HS-5 (cell line): Measurements from ENCODE around the gene ARHGAP26.
"Not testable (repeated sequence)": the region's sequence is repeated elsewhere in the genome, so short reads cannot be mapped to it uniquely, and the experiment has no call there.

Source experiments
- DNase-seq: peaks from one replicate; pipeline ENCODE4 v3.0.0-alpha.2; 2012; ENCODE audit warnings: low read depth

The ARHGAP26 gene

GRCh38 chr5:143186623-143187022 is 416.4 kb downstream of the ARHGAP26 start:
- DNase-seq: no peak

- no peak for DNase-seq
These were observed 417.3 kb downstream of the ARHGAP26 start for GRCh38 chr5:143187495-143187894.

DNA sequence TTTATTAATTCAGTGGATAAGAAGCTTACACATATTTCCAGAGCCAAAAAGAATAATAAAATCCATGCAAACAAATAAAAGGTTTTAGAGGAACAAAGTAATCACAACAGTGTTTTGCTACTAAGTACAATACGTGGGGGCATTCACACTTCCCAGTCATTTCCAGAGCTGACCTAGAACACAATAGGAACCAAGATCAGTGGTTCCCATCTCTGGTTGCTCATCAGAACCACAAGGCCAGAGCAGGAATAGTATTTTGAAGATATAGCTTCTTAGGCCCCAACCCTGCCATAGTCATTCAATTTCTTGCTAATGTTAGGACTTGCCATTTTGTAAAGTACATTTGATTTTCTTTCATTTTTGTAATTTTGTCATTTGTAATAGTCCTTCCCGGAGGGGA is 417.9 kb downstream of the ARHGAP26 start:
- no peak for DNase-seq

GRCh38 chr5:143188692-143189091 is 418.5 kb downstream of the ARHGAP26 start:
- no peak for DNase-seq

DNA sequence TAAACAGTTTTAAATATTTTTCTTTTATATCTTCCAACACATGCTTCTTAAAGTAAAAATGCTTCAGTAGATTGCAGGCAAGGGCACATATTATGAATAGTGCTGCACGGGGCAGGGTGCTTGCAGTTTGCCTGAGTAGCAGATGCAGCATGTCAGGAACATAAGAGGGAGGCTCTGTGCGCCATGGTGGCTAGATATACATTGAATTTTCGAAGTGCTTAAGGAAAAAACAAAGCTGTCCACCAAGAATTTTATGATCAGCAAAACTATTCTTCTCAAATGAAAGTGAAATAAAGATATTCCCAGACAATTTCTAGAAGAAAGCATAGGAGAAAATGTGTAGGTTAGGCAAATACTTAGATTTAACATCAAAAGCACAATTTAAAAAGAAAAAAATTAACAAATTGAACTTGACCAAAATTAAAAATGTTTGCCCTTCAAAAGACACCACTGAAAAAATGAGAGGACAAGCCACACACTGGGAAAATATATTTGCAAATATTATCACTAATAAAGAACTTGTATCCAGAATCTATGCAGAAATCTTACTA is 420.2 kb downstream of the ARHGAP26 start:
- DNase-seq: no peak

DNA sequence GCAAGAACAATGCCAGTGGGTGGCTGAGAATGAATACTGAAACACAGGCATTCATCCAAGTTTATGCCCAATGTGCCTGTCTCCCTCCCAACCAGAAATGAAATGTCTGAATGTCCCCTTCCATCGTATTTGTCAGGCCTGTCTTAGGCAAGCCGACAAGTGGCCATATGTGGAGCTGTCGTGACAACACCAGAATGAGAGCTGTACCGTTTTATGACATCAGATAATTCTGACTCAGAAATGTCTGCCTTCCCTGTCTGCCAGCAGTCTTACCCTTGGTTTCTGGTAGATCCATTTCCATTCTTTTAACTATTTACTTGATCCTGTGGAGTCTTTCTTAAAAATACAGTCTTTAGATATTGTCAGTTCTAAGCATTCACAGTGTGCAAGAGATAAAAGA is 421.5 kb downstream of the ARHGAP26 start:
- DNase-seq: no peak

DNA sequence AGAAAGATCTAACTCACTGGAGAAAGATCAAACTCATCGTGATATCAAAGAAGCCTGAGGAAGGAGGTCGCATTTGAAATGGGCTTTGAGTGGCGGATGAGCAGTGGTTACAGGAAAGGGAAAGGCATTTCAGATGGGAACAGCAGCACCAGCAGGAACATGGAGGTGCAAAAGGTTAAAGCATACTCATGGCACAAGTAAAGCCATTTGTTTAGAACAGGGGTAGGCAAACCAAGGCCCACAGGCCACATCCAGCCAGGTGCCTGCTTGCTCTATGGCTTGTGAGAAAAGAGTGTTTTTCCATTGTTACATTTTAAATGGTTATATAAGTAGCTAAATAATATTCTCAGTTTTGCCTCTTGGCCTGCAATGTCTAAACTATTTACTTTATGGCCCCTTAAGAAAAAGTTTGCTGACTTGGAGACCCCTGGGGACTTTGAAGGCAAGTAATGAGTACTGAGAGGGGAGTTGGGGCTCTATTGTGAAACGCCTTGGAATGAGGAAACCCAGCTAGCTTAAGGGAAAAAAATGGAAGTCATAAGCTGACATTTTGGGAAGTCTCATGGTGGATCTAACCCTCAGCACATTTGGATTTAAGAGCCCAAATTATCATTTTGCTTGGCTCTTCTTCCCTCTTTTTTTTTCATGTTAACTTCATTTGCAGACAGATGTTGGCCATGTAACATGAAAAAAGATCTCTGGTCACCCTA is 422.2 kb downstream of the ARHGAP26 start:
- no peak for DNase-seq

DNA sequence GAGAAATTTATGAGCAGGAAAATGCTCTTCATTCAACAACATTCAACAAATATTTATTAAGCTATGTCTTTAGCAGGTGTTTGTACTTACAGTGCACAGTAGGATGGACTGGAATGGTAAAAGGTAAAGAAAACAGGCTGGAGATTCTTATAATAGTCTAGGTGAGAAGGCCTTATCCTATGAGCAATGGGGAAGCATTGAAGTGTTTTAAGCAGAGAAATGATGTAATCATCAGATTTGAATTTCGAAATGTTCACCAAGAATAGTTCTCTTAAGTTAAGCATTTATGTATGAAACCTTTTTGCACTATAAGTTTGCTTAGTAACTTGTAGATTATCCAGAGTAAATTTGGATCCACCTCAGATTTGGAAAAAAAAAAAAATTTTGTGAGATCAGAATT is 424.0 kb downstream of the ARHGAP26 start:
- DNase-seq: no peak

GRCh38 chr5:143194713-143195112 is 424.5 kb downstream of the ARHGAP26 start:
- DNase-seq: no peak

GRCh38 chr5:143195491-143195890 is 425.3 kb downstream of the ARHGAP26 start:
- DNase-seq: no peak

DNA sequence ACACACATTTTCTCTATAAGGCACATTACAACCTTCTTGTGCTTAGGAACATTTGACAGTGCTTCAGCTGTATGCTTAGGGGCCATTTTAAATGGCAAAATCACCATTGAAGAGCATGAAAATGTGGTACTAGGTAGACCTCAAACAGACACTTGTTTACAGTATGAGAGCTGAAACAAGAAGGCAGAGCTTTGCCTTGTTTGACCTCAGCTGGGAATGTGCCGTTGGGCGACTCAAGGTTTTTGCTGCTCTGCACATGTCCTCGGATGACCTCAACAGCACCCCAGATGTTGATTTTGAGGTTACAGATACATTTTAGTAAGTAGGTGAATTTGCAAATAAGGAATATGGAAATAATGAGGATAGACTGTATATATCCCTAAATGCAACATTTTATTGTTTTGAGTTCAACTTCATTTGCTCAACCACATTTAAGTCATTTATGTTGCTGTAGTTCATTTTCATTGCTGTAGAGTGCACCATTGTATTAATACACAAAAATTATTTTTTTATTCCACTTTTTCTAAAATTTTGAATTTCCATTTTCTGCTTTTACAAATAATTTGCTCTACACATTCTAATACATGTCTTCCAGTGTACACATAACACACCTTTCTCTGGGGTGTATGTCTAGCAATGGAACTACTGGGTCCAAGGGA is 426.6 kb downstream of the ARHGAP26 start:
- no peak for DNase-seq

DNA sequence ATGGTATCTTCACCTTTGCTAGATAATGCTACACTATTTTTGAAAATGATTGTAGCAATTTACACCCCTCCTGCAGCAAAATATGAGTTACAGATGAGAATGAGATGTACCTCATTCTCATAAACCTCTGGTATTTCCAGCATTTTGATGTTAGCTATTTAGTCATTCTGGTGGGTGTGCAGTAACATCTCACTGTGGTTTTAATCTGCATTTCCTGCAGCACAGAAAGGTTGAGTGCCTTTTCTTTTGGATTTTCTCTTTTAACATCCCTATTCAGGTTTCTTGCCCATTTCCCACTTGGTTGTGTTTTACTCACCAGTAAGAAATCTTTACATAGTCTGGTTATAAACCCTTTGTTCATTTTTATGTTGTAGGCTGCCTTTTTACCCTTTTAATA is 427.1 kb downstream of the ARHGAP26 start:
- DNase-seq: no peak

GRCh38 chr5:143198332-143198731 is 428.2 kb downstream of the ARHGAP26 start:
- no peak for DNase-seq

DNA sequence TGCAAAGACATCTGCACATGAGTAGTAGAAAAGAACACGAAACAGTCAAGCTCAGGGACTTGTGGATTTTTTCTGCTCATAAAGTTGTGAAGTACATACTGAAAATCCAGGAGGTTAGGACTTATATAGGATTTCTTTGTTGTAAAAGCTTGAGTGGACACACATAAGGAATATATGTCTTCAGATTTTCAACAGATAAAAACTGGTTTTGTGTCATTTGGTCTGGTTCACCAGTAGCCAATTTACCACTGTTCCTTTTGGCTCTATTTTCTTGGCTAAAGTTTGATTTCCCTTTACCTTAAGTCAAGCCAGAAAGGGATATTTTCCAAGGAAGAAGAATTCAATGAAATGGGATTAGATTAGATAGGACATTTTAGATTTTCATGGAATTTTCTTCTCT is 429.0 kb downstream of the ARHGAP26 start:
- no peak for DNase-seq

- no peak for DNase-seq
These were observed 429.7 kb downstream of the ARHGAP26 start for GRCh38 chr5:143199843-143200242.

GRCh38 chr5:143200781-143201398 is 430.7 kb downstream of the ARHGAP26 start:
- peak; percentile 74 for DNase-seq

GRCh38 chr5:143201589-143201988 is 431.4 kb downstream of the ARHGAP26 start:
- no peak for DNase-seq

GRCh38 chr5:143203301-143203956 is 433.3 kb downstream of the ARHGAP26 start:
- not testable (repeated sequence) for DNase-seq

DNA sequence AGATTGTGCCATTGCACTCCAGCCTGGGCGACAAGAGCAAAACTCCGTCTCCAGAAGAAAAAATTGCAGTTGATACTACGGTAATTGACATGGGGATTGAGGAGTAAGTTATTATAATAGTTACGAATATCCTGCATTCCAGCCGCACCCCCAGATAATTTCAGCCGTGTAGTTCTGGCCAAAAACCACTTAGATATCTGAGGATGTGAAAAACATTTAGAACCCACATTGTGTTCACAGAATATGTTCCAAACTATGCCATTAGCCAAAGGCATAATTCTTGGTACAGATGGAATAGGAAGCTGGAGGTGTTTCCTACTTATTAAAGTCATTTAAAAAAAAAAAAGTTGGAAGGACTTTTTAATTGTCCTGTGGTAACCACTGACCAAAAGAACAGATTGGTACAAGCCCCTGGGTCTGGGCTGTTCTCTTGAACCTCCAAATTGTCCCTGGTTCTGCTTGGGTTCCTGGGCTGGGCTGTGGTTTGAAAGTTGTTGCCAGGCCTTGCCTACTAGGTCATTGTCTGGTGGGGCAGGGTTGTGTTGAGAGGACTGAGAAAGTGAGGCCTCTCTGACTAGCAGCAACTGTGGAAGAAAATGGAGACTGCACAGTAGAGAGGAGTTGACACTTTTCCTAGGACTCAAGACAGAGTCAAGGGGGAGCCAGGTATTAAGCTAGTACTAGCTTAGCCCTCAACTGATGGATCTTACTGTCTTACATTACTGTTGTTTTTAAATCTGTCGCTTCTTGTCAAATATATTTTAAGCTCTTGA is 434.5 kb downstream of the ARHGAP26 start:
- no peak for DNase-seq

DNA sequence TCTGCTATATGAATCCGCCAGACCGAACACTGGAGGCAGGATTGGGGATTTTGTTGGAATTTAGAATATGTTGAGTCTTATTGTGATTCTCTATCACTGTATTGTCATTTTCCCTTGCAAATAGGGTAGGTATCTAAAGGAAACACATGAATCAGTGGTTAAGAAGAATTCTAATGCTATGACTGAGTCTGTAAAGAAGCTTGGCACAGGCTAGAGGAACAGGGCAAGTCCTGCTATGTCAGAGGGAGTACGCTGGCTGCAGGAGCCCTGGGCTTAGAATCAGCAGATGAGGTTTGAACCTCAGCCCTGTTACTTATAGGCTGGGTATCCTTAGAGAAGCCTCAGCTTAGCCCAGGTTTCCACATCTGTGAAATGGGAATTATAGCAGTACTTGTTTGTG is 435.2 kb downstream of the ARHGAP26 start:
- DNase-seq: peak; percentile 92

GRCh38 chr5:143205883-143206195 is 435.7 kb downstream of the ARHGAP26 start:
- no peak for DNase-seq
